Progenitor cell of endocrine pancreas (in vitro differentiated cells): ENCODE data around the gene MAN2A1. TPM values are rescaled to one million over a fixed set of nuclear protein-coding genes. Genes with fewer than 3 reads are reported as not detected.
A peak's percentile ranks its signal among the peaks of the same experiment; 100 is the strongest.

Experiments
- DNase-seq: peaks from one replicate; pipeline ENCODE4 v3.0.0; 2021; ENCODE audit warnings: low spot score; ENCODE audit not compliant: unreplicated experiment
- H3K27ac Mint-ChIP-seq: 2 replicates; pipeline ENCODE4 v1.8.0; 2021; ENCODE audit warnings: mild to moderate bottlenecking, moderate library complexity, mixed read lengths
- H3K27me3 Mint-ChIP-seq: 2 replicates; pipeline ENCODE4 v1.8.0; 2021; ENCODE audit warnings: mixed read lengths
- H3K36me3 Mint-ChIP-seq: 2 replicates; pipeline ENCODE4 v1.8.0; 2022; ENCODE audit warnings: mixed read lengths; ENCODE audit not compliant: insufficient read depth
- H3K4me1 Mint-ChIP-seq: 2 replicates; pipeline ENCODE4 v1.8.0; 2021; ENCODE audit warnings: low read depth, mixed read lengths
- H3K4me3 Mint-ChIP-seq: 2 replicates; pipeline ENCODE4 v1.8.0; 2021; ENCODE audit warnings: low read depth, mild to moderate bottlenecking, moderate library complexity, mixed read lengths
- H3K9me3 Mint-ChIP-seq: 2 replicates; pipeline ENCODE4 v1.8.0; 2021; ENCODE audit warnings: low read depth, mixed read lengths
- total RNA-seq: library from RNA; stranded (reverse); gene quantifications from 2 replicates; pipeline ENCODE4 v1.2.1, GENCODE V29; 2021
- TF ChIP-seq, protein P1 (sequence below): fragments of 200-600 bp; sonication (generic); IDR thresholded peaks from one replicate; pipeline ENCODE4 v1.5.0; 2021; ENCODE audit warnings: antibody characterized with exemption, mild to moderate bottlenecking; ENCODE audit not compliant: unreplicated experiment

The MAN2A1 gene
- total RNA-seq, 1 donor from 2014 or later = 41.9 TPM

GRCh38 chr5:109709225-109709624, 19.5 kb downstream of the MAN2A1 start:
- H3K27me3 Mint-ChIP-seq = no peaks in the 10 kb centered on the region
- H3K4me1 Mint-ChIP-seq = peaks cover 17% of the 10 kb centered on the region
- no peak overlapping the region for H3K4me3 Mint-ChIP-seq
- H3K36me3 Mint-ChIP-seq = peaks cover 1% of the 10 kb centered on the region
- peaks cover 3% of the 10 kb centered on the region for H3K9me3 Mint-ChIP-seq
- TF ChIP-seq, protein P1, sequence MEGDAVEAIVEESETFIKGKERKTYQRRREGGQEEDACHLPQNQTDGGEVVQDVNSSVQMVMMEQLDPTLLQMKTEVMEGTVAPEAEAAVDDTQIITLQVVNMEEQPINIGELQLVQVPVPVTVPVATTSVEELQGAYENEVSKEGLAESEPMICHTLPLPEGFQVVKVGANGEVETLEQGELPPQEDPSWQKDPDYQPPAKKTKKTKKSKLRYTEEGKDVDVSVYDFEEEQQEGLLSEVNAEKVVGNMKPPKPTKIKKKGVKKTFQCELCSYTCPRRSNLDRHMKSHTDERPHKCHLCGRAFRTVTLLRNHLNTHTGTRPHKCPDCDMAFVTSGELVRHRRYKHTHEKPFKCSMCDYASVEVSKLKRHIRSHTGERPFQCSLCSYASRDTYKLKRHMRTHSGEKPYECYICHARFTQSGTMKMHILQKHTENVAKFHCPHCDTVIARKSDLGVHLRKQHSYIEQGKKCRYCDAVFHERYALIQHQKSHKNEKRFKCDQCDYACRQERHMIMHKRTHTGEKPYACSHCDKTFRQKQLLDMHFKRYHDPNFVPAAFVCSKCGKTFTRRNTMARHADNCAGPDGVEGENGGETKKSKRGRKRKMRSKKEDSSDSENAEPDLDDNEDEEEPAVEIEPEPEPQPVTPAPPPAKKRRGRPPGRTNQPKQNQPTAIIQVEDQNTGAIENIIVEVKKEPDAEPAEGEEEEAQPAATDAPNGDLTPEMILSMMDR = no peak
- no peak overlapping the region for H3K27ac Mint-ChIP-seq
- DNase-seq = no peak

GRCh38 chr5:109711673-109712072, 21.9 kb downstream of the MAN2A1 start:
- Mint-ChIP-seq H3K4me1 (peaks cover 17% of the 10 kb centered on the region), H3K27me3 (no peaks in the 10 kb centered on the region), H3K4me3 (no peak overlapping the region), H3K36me3 (peaks cover 2% of the 10 kb centered on the region), H3K27ac (no peak overlapping the region), H3K9me3 (peaks cover 3% of the 10 kb centered on the region)
- TF ChIP-seq, protein P1 = no peak
- no peak for DNase-seq

DNA sequence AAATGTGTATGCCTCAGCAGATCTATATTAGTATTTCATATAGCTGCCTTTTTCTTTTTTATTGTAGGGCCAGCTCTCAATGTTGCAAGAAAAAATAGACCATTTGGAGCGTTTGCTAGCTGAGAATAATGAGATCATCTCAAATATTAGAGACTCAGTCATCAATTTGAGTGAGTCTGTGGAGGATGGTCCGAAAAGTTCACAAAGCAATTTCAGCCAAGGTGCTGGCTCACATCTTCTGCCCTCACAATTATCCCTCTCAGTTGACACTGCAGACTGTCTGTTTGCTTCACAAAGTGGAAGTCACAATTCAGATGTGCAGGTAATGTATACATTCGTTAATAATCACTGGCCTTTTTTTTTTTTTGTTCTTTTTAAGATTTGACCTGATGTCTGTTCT, 23.7 kb downstream of the MAN2A1 start:
- Mint-ChIP-seq H3K9me3 (peaks cover 3% of the 10 kb centered on the region), H3K27ac (no peak overlapping the region), H3K36me3 (peaks cover 3% of the 10 kb centered on the region), H3K4me1 (peaks cover 9% of the 10 kb centered on the region), H3K4me3 (no peak overlapping the region), H3K27me3 (no peaks in the 10 kb centered on the region)
- DNase-seq = no peak
- TF ChIP-seq, protein P1 = no peak

GRCh38 chr5:109714592-109714991, 24.9 kb downstream of the MAN2A1 start:
- H3K27me3 Mint-ChIP-seq = no peaks in the 10 kb centered on the region
- no peak overlapping the region for H3K4me3 Mint-ChIP-seq
- H3K4me1 Mint-ChIP-seq = peaks cover 5% of the 10 kb centered on the region
- H3K9me3 Mint-ChIP-seq = peaks cover 3% of the 10 kb centered on the region
- H3K27ac Mint-ChIP-seq = no peak overlapping the region
- TF ChIP-seq, protein P1 = no peak
- peaks cover 3% of the 10 kb centered on the region for H3K36me3 Mint-ChIP-seq
- no peak for DNase-seq

DNA sequence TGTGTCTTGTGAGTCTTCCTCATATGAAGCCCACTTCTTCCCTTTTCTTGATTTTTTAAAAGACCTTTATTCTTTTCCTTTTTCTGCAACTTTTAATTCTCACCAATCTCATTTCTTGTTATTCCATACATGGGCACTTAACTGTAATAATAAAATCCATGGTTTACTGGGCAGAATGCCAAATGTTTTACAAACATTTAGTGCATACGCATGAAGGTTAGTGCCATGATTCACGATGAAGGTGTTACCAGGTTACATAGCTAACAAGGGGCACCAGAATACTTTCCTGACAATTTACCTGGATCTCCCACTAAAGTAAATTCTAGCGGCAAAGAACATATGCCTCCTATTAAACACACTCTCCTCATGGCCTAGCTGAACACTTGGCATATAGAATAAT, 28.5 kb downstream of the MAN2A1 start:
- peak overlapping the region; percentile 58 for H3K27ac Mint-ChIP-seq
- no peaks in the 10 kb centered on the region for H3K27me3 Mint-ChIP-seq
- H3K4me1 Mint-ChIP-seq = peaks cover 5% of the 10 kb centered on the region
- no peak for DNase-seq
- peaks cover 3% of the 10 kb centered on the region for H3K36me3 Mint-ChIP-seq
- no peak overlapping the region for H3K4me3 Mint-ChIP-seq
- TF ChIP-seq, protein P1 = no peak
- no peaks in the 10 kb centered on the region for H3K9me3 Mint-ChIP-seq
